K562 (cell line): ENCODE measurements around the gene TNIP1. TPM values are rescaled to one million over a fixed set of nuclear protein-coding genes. Genes with fewer than 3 reads are reported as not detected.

Source experiments
- ATAC-seq: fragments of 200-7000 bp; cut with Tn5 transposase; 3 replicates; pipeline ENCODE4 v1.9.1; 2020; ENCODE audit warnings: moderate library complexity
- BruUV-seq: library from RNA; stranded (reverse); fragments of 400-500 nt; replicated peaks from 2 replicates; lab custom pipeline; 2021; lab: Mats Ljungman, UMichigan
- CTCF ChIA-PET: fragments of 300-600 bp; formaldehyde crosslinking; extraction: SDS; loops from one replicate; lab custom pipeline; 2021; ENCODE audit warnings: low intra/inter-chr PET ratio; lab: Yijun Ruan, JAX
- POLR2A ChIA-PET: fragments of 300-600, 350-650 bp; sonication (Branson Sonifier 250); formaldehyde crosslinking; extraction: SDS; loops from one replicate; lab custom pipeline; 2021; ENCODE audit warnings: antibody characterized with exemption, inconsistent platforms; lab: Yijun Ruan, JAX
- DNase-seq, 4 experiments: peaks; one replicate each; pipeline versions ENCODE4 v3.0.0 to v3.0.0-alpha.2; 2011 to 2018; ENCODE audit warnings: low spot score in 3 of 4, mixed read lengths in 3 of 4; ENCODE audit errors: extremely low read depth in 1 of 4
- FAIRE-seq: peaks from 2 replicates; lab custom pipeline; 2011; peaks lifted over from hg19 to GRCh38; lab: Jason Lieb, UNC
- H2AFZ ChIP-seq: 2 replicates; pipeline ENCODE4 v1.6.0; 2011; ENCODE audit warnings: low read depth, low read length, control low read depth, inconsistent platforms
- H3K27ac ChIP-seq: fragments of 200-600 bp; 3 replicates; pipeline ENCODE4 v1.8.0; 2011; ENCODE audit warnings: low read depth, mild to moderate bottlenecking, control low read depth, inconsistent platforms, low read length, moderate library complexity, mixed read lengths; ENCODE audit errors: extremely low read depth
- H3K27me3 ChIP-seq, 2 experiments: fragments of 300-600 bp in 1 of 2; 2 replicates in 1 of 2; 3 replicates in 1 of 2; pipeline versions ENCODE4 v1.6.0 to v1.8.0; 2011; ENCODE audit warnings: inconsistent platforms in 2 of 2, low read length in 2 of 2, mild to moderate bottlenecking in 1 of 2, mixed read lengths in 1 of 2, moderate library complexity in 1 of 2; ENCODE audit not compliant: control insufficient read depth in 2 of 2, insufficient read depth in 2 of 2
- H3K36me3 ChIP-seq: fragments of 300-600 bp; 3 replicates; pipeline ENCODE4 v1.8.0; 2011; ENCODE audit warnings: mild to moderate bottlenecking, low read length, inconsistent platforms; ENCODE audit not compliant: control insufficient read depth, insufficient read depth
- H3K4me1 ChIP-seq, 2 experiments: fragments of 200-600 bp in 1 of 2; replicated peaks in 1 of 2; 2 replicates in 1 of 2; 3 replicates in 1 of 2; pipeline versions ENCODE4 v1.5.1 to v1.8.0; 2011; ENCODE audit warnings: inconsistent platforms in 2 of 2, low read length in 2 of 2, mild to moderate bottlenecking in 1 of 2, mixed read lengths in 1 of 2, moderate library complexity in 1 of 2; ENCODE audit not compliant: control insufficient read depth in 2 of 2, insufficient read depth in 2 of 2
- H3K4me2 ChIP-seq: 2 replicates; pipeline ENCODE4 v1.6.1; 2011; ENCODE audit warnings: low read length, control low read depth, inconsistent platforms, mixed read lengths; ENCODE audit not compliant: insufficient read depth
- H3K4me3 ChIP-seq: fragments of 200-600 bp; sonication (generic), shearing (Covaris generic); 2 replicates; pipeline ENCODE4 v1.5.1; 2016; ENCODE audit warnings: control low read depth, inconsistent platforms
- H3K79me2 ChIP-seq: fragments of 200-600 bp; 3 replicates; pipeline ENCODE4 v1.8.0; 2011; ENCODE audit warnings: low read length, inconsistent platforms; ENCODE audit not compliant: control insufficient read depth, insufficient read depth
- H3K9ac ChIP-seq, 2 experiments: 2 replicates each; pipeline versions ENCODE4 v1.6.0 to v1.6.1; 2011; ENCODE audit warnings: low read depth in 2 of 2, low read length in 2 of 2, control low read depth in 1 of 2, inconsistent platforms in 1 of 2, mild to moderate bottlenecking in 1 of 2, mixed read lengths in 1 of 2; ENCODE audit not compliant: insufficient read depth in 1 of 2
- H3K9me1 ChIP-seq: one replicate; pipeline ENCODE4 v1.6.0; 2011; ENCODE audit warnings: inconsistent platforms, mild to moderate bottlenecking, low read length, moderate library complexity; ENCODE audit not compliant: control insufficient read depth, insufficient read depth
- H3K9me3 ChIP-seq: replicated peaks from 2 replicates; pipeline ENCODE4 v1.5.1; 2011; ENCODE audit warnings: low read depth, low read length, inconsistent platforms; ENCODE audit not compliant: control insufficient read depth, insufficient read depth
- H4K20me1 ChIP-seq: replicated peaks from 2 replicates; pipeline ENCODE4 v1.6.1; 2011; ENCODE audit warnings: low read length, inconsistent platforms, mixed read lengths; ENCODE audit not compliant: control insufficient read depth, insufficient read depth
- ATF3 ChIP-seq, 2 experiments: fragments of 450-650 bp in 1 of 2; sonication (generic) in 1 of 2; formaldehyde crosslinking in 1 of 2; IDR thresholded peaks in 1 of 2; conservative IDR thresholded peaks in 1 of 2; 2 replicates each; pipeline versions ENCODE4 v1.6.1 to v1.8.1; 2016 to 2023; ENCODE audit warnings: mild to moderate bottlenecking in 2 of 2, moderate library complexity in 2 of 2, inconsistent platforms in 1 of 2, missing genetic modification reagents in 1 of 2
- HEY1 ChIP-seq: fragments of 250-450 bp; sonication (Bioruptor Pico); IDR thresholded peaks from 2 replicates; pipeline ENCODE4 v1.5.0; 2020; ENCODE audit warnings: mild to moderate bottlenecking, moderate library complexity, borderline replicate concordance
- HNRNPLL ChIP-seq: fragments of 200-400 bp; formaldehyde crosslinking; IDR thresholded peaks from 2 replicates; pipeline ENCODE4 v1.6.1; 2017; ENCODE audit warnings: low read length, low read depth, mild to moderate bottlenecking; ENCODE audit not compliant: poor library complexity, severe bottlenecking
- L3MBTL2 ChIP-seq: fragments of 450-650 bp; IDR thresholded peaks from 2 replicates; pipeline ENCODE4 v1.6.1; 2016; ENCODE audit warnings: mild to moderate bottlenecking, moderate library complexity
- MNT ChIP-seq, 2 experiments: fragments of 450-650 bp; conservative IDR thresholded peaks; 2 replicates each; pipeline ENCODE4 v1.6.1; 2017; ENCODE audit warnings: mild to moderate bottlenecking in 2 of 2, moderate library complexity in 2 of 2
- NR3C1 ChIP-seq: sonication (generic); formaldehyde crosslinking; IDR thresholded peaks from 2 replicates; pipeline ENCODE4 v1.8.1; 2022; ENCODE audit warnings: missing genetic modification reagents
- ZFP36 ChIP-seq: fragments of 150-350 bp; IDR thresholded peaks from 2 replicates; pipeline ENCODE4 v1.6.1; 2018; ENCODE audit warnings: low read length, low read depth; ENCODE audit not compliant: partially characterized antibody
- ZNF140 ChIP-seq: fragments of 250-450 bp; sonication (Bioruptor Pico); IDR thresholded peaks from 2 replicates; pipeline ENCODE4 v1.8.0; 2021; ENCODE audit warnings: moderate library complexity, mild to moderate bottlenecking, inconsistent platforms
- WGBS: fragments of 100-300 bp; shearing (Covaris generic); methylation state at CpG from one replicate; pipeline ENCODE4 v1.1.6; 2016; ENCODE audit warnings: low coverage, mixed read lengths; ENCODE audit not compliant: insufficient coverage; ENCODE audit errors: missing lambda C conversion rate; 5-methylcytosine and 5-hydroxymethylcytosine counted together
- in situ Hi-C: fragments of 300-500 bp; cut with MboI; formaldehyde crosslinking; loops from 4 replicates; pipeline ENCODE4 v1.15.0; 2018; ENCODE audit warnings: inconsistent platforms, mixed read lengths
- intact Hi-C: fragments of 100-400 bp; cut with micrococcal nuclease; formaldehyde crosslinking; loops from 2 replicates; pipeline ENCODE4 v1.14.2; 2022
- polyA plus RNA-seq, 8 experiments: library from polyadenylated mRNA; depleted of rRNA in 4 of 8; stranded (reverse) in 5 of 8; unstranded in 3 of 8; fragments of >200 nt; fragmentation: Nextera tagmentation in 2 of 8; fragmentation: Illumina TruSeq in 1 of 8; extraction: Ambion mirVana in 2 of 8; extraction: Trizol in 1 of 8; gene quantifications; 2 replicates each; pipeline versions ENCODE4 v1.2.1 to v1.2.3, GENCODE V29; 2011 to 2014; ENCODE audit warnings: inconsistent platforms in 1 of 8, missing spikeins in 1 of 8
- total RNA-seq, 7 experiments: library from RNA; depleted of rRNA in 6 of 7; stranded (reverse); fragments of >200 nt in 6 of 7; fragmentation: Illumina TruSeq in 2 of 7; extraction: Trizol in 2 of 7; gene quantifications; 2 replicates each; pipeline versions ENCODE4 v1.2.1 to v1.2.3, GENCODE V29; 2011 to 2021; ENCODE audit warnings: low replicate concordance in 1 of 7

Gene TNIP1
- total and polyA plus RNA-seq, 9 of the 15 experiments (the other 6 are each of a cell fraction or from before 2014, with no cell fraction given) = 0.46 to 41.0 (median 24.6) TPM

- peak; percentile 24; the same call in 1 of the 3 replicates for ATAC-seq
- no peak overlapping the region for H3K4me3 ChIP-seq
- no peak overlapping the region for H2AFZ ChIP-seq
- no peaks in the 10 kb centered on the region for H3K79me2 ChIP-seq
- no peak for FAIRE-seq
- no peaks in the 10 kb centered on the region for H3K9me3 ChIP-seq
- POLR2A ChIA-PET = interaction anchor here (0.8 to 1.6 kb wide), 2 partner anchors 12 to 256 kb away, joined by 3 to 4 read pairs; no protein-coding TSS in a partner anchor
- no peaks in the 10 kb centered on the region for H3K36me3 ChIP-seq
- H3K9me1 ChIP-seq = no peaks in the 10 kb centered on the region
- no peak for DNase-seq
- no peak overlapping the region for H3K4me2 ChIP-seq
- TF ChIP-seq HNRNPLL (no peak), ZFP36 (peak; percentile 16)
- TF ChIP-seq, all 486 proteins: peak for 1
- intact Hi-C loops (loop anchor here (2.0 kb wide), 1 partner anchor 103 kb away; no protein-coding TSS in a partner anchor), in situ Hi-C loops (no loop called here)
- BruUV-seq = no TSS peak
- peaks cover 9 to 14% of the 10 kb centered on the region in 2 experiments for H3K4me1 ChIP-seq
- H3K27ac ChIP-seq = no peak overlapping the region
- 40% methylated on average over 5 of the region's 5 CpGs for WGBS
- no peaks in the 10 kb centered on the region for H4K20me1 ChIP-seq
- CTCF ChIA-PET = no interaction called here
- H3K9ac ChIP-seq = no peak overlapping the region
- no peaks in the 10 kb centered on the region for H3K27me3 ChIP-seq
These were observed 25.2 kb upstream of the TNIP1 start for GRCh38 chr5:151106043-151106442.

- H3K36me3 ChIP-seq = no peaks in the 10 kb centered on the region
- H3K4me2 ChIP-seq = no peak overlapping the region
- CTCF ChIA-PET = no interaction called here
- H3K4me3 ChIP-seq = no peak overlapping the region
- in situ Hi-C loops (no loop called here), intact Hi-C loops (no loop called here)
- H3K9me1 ChIP-seq = no peaks in the 10 kb centered on the region
- H3K27me3 ChIP-seq = no peaks in the 10 kb centered on the region
- peaks cover 14 to 18% of the 10 kb centered on the region in 2 experiments for H3K4me1 ChIP-seq
- ATAC-seq = no peak
- no peak overlapping the region for H2AFZ ChIP-seq
- FAIRE-seq = no peak
- 48% methylated on average over 2 of the region's 2 CpGs for WGBS
- H3K9me3 ChIP-seq = no peaks in the 10 kb centered on the region
- H4K20me1 ChIP-seq = no peaks in the 10 kb centered on the region
- H3K9ac ChIP-seq = no peak overlapping the region
- no peak overlapping the region for H3K27ac ChIP-seq
- DNase-seq = no peak
- POLR2A ChIA-PET = interaction anchor here (1.6 kb wide), 1 partner anchor 12 kb away, joined by 4 read pairs; no protein-coding TSS in a partner anchor
- no peaks in the 10 kb centered on the region for H3K79me2 ChIP-seq
- no TSS peak for BruUV-seq
- TF ChIP-seq L3MBTL2 = no peak
- TF ChIP-seq HEY1 (CRISPR knock-in tag) = no peak
- no peak for TF ChIP-seq NR3C1 (CRISPR knock-in tag)
- no peak for TF ChIP-seq ATF3 (IDR thresholded peaks at IDR 0.05)
- no peak for TF ChIP-seq ATF3 (CRISPR knock-in tag; conservative IDR thresholded peaks at IDR 0.05)
- no peak for TF ChIP-seq MNT (conservative IDR thresholded peaks at IDR 0.05)
- no peak for TF ChIP-seq ZNF140 (CRISPR knock-in tag)
These were observed 24.7 kb upstream of the TNIP1 start for GRCh38 chr5:151105561-151105960.
